ENCODE data around the gene TMEM59. TPM values are rescaled to one million over a fixed set of nuclear protein-coding genes. Genes with fewer than 3 reads are reported as not detected.

Gene TMEM59
- polyA plus RNA-seq, 1 donor (not counting 4 experiments of a cell fraction or from before 2014, with no cell fraction given), result 342 TPM

DNA sequence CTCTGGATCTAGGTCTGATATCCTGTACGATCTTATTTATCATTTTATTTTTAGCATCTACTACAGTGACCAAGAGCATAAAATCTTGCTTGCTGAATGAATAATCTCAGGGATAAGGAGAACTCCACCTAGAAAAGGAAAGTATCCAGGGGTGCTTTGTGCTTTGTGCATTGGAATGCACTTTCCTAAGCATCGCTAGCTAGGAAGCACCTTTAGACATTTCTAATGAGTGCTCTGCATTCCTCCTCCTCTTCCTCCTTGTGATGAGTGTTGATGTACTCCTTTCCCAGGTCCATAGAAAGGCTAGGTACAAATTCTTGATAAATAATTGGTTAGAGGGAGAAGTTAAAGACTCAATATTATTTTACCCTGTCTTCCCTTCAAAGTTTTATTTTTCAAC lies 31.8 kb upstream of the TMEM59 start:
- FAIRE-seq (no peak), DNase-seq (ENCODE audit: low read depth, low spot score) (no peak)
- no peak overlapping the region for H3K9ac ChIP-seq (ENCODE audit: control insufficient read depth, extremely low read depth, insufficient read depth, low read length)
- H4K20me1 ChIP-seq (ENCODE audit: control insufficient read depth, extremely low read depth, insufficient read depth, low read length), result no peaks in the 10 kb centered on the region
- no peak overlapping the region for H3K4me2 ChIP-seq (ENCODE audit: control insufficient read depth, extremely low read depth, insufficient read depth, low read depth, low read length)
- H3K27me3 ChIP-seq (ENCODE audit: control insufficient read depth, extremely low read depth, insufficient read depth, low read length), result no peaks in the 10 kb centered on the region
- H3K36me3 ChIP-seq (ENCODE audit: control insufficient read depth in 2 of 2, extremely low read depth in 1 of 2, insufficient read depth in 2 of 2, low read length in 2 of 2), result no peaks in the 10 kb centered on the region
- H2AFZ ChIP-seq (ENCODE audit: control insufficient read depth, low read length), result no peak overlapping the region
- no peak for TF ChIP-seq EZH2 (IDR thresholded peaks at IDR 0.05; ENCODE audit: low read length)
- TF ChIP-seq, protein P1, sequence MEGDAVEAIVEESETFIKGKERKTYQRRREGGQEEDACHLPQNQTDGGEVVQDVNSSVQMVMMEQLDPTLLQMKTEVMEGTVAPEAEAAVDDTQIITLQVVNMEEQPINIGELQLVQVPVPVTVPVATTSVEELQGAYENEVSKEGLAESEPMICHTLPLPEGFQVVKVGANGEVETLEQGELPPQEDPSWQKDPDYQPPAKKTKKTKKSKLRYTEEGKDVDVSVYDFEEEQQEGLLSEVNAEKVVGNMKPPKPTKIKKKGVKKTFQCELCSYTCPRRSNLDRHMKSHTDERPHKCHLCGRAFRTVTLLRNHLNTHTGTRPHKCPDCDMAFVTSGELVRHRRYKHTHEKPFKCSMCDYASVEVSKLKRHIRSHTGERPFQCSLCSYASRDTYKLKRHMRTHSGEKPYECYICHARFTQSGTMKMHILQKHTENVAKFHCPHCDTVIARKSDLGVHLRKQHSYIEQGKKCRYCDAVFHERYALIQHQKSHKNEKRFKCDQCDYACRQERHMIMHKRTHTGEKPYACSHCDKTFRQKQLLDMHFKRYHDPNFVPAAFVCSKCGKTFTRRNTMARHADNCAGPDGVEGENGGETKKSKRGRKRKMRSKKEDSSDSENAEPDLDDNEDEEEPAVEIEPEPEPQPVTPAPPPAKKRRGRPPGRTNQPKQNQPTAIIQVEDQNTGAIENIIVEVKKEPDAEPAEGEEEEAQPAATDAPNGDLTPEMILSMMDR (optimal IDR thresholded peaks at IDR 0.05 in 1 of 3, IDR thresholded peaks at IDR 0.05 in 1 of 3, conservative IDR thresholded peaks at IDR 0.05 in 1 of 3; ENCODE audit: extremely low read depth in 1 of 3, insufficient read depth in 2 of 3, low read length in 3 of 3), result no peak
- H3K79me2 ChIP-seq (ENCODE audit: control insufficient read depth, insufficient read depth, low read length), result no peaks in the 10 kb centered on the region
- peaks cover 3% of the 10 kb centered on the region for H3K4me1 ChIP-seq (ENCODE audit: control insufficient read depth, extremely low read depth, insufficient read depth, low read length)
- H3K4me3 ChIP-seq (ENCODE audit: control insufficient read depth in 2 of 3, extremely low read depth in 1 of 3, insufficient read depth in 2 of 3, low read depth in 1 of 3, low read length in 3 of 3), result no peak overlapping the region
- no peaks in the 10 kb centered on the region for H3K9me3 ChIP-seq (ENCODE audit: control insufficient read depth, low read depth, low read length)
- no peaks in the 10 kb centered on the region for H3K9me1 ChIP-seq (ENCODE audit: control insufficient read depth, extremely low read depth, insufficient read depth, low read length)
- dilution Hi-C loops (cut with MboI; ENCODE audit: extremely low pct_ligation_motif_present, low sequenced_read_pairs), result no loop called here
- H3K27ac ChIP-seq (ENCODE audit: control insufficient read depth, insufficient read depth, low read length), result no peak overlapping the region

DNA sequence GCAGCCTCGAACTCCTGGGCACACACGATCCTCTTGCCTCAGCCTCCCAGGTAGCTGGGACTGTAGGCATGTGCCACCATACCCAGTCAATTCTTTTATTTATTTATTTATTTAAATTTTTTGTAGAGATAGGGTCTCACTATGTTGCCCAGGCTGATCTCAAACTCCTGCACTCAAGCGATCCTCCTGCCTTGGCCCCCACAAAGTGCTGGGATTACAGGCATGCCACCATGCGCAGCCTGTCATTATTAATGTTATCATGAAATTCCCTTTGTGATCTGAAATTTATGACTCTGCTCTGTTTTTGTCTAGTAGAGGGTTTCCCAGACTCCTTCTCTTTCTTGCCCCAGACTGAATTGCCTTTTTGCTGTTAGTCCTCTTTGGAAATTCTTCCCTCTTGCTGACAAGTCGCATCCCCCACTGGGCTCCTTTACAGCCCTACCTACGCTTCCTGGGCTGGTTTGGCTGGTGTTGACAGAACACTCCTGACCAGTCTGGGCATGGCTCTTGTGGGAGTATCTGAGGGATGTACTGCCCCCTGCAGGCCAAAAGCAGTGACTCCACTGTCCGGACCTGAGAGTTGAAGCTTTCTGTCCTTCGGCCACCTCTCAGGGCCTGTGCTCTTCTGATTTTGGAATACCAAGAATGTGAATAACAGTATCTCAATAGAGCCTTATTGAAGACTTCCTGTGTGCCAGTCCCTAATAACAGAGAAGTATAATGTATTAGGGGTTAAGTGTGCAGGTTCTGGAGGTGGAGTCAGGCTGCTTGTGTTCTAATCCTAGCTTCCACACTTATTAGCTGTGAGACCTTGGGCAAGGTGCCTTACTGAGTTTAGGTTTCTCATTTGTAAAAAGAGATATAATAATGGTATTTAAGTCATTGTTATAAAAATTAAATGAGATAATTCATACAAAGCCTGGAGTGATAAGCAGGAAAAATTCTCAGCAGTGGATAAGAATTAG lies 28.6 kb upstream of the TMEM59 start:
- H3K79me2 ChIP-seq (ENCODE audit: control insufficient read depth, insufficient read depth, low read length), result no peaks in the 10 kb centered on the region
- no peak for TF ChIP-seq EZH2 (IDR thresholded peaks at IDR 0.05; ENCODE audit: low read length)
- TF ChIP-seq, protein P1 (optimal IDR thresholded peaks at IDR 0.05 in 1 of 3, IDR thresholded peaks at IDR 0.05 in 1 of 3, conservative IDR thresholded peaks at IDR 0.05 in 1 of 3; ENCODE audit: extremely low read depth in 1 of 3, insufficient read depth in 2 of 3, low read length in 3 of 3), result peak; percentile 90 to 97 (median 94)
- no peaks in the 10 kb centered on the region for H3K27me3 ChIP-seq (ENCODE audit: control insufficient read depth, extremely low read depth, insufficient read depth, low read length)
- H3K9me1 ChIP-seq (ENCODE audit: control insufficient read depth, extremely low read depth, insufficient read depth, low read length), result no peaks in the 10 kb centered on the region
- H3K4me1 ChIP-seq (ENCODE audit: control insufficient read depth, extremely low read depth, insufficient read depth, low read length), result peaks cover 3% of the 10 kb centered on the region
- H3K36me3 ChIP-seq (ENCODE audit: control insufficient read depth in 2 of 2, extremely low read depth in 1 of 2, insufficient read depth in 2 of 2, low read length in 2 of 2), result no peaks in the 10 kb centered on the region
- H3K4me2 ChIP-seq (ENCODE audit: control insufficient read depth, extremely low read depth, insufficient read depth, low read depth, low read length), result no peak overlapping the region
- dilution Hi-C loops (cut with MboI; ENCODE audit: extremely low pct_ligation_motif_present, low sequenced_read_pairs), result no loop called here
- no peaks in the 10 kb centered on the region for H3K9me3 ChIP-seq (ENCODE audit: control insufficient read depth, low read depth, low read length)
- H3K4me3 ChIP-seq (ENCODE audit: control insufficient read depth in 2 of 3, extremely low read depth in 1 of 3, insufficient read depth in 2 of 3, low read depth in 1 of 3, low read length in 3 of 3), result no peak overlapping the region
- H2AFZ ChIP-seq (ENCODE audit: control insufficient read depth, low read length), result no peak overlapping the region
- FAIRE-seq, result peak; percentile 81
- no peak overlapping the region for H3K9ac ChIP-seq (ENCODE audit: control insufficient read depth, extremely low read depth, insufficient read depth, low read length)
- peak; percentile 71 for DNase-seq (ENCODE audit: low read depth, low spot score)
- H3K27ac ChIP-seq (ENCODE audit: control insufficient read depth, insufficient read depth, low read length), result no peak overlapping the region
- H4K20me1 ChIP-seq (ENCODE audit: control insufficient read depth, extremely low read depth, insufficient read depth, low read length), result no peaks in the 10 kb centered on the region

Data from keratinocyte (primary cell).